Adrenal gland (tissue), 5 donors: ENCODE data around the gene STAP2.

Experiments used
- CTCF ChIP-seq, 6 experiments: fragments of 450-650 bp in 4 of 6; fragments of 200-600 bp in 2 of 6; sonication (generic) in 1 of 6; IDR thresholded peaks; 1 replicate in 5 of 6; 2 replicates in 1 of 6; pipeline versions ENCODE4 v1.5.1 to v1.8.0; 2016 to 2021; ENCODE audit warnings: antibody characterized with exemption in 6 of 6, mild to moderate bottlenecking in 2 of 6, moderate library complexity in 1 of 6
- POLR2A ChIP-seq, 2 donors: fragments of 450-650 bp; IDR thresholded peaks; one replicate each; pipeline ENCODE4 v1.6.1; 2017; ENCODE audit warnings: antibody characterized with exemption in 2 of 2, mild to moderate bottlenecking in 2 of 2, moderate library complexity in 1 of 2
- donor health status: DM: no; HTN: no; CAD: no.

DNA sequence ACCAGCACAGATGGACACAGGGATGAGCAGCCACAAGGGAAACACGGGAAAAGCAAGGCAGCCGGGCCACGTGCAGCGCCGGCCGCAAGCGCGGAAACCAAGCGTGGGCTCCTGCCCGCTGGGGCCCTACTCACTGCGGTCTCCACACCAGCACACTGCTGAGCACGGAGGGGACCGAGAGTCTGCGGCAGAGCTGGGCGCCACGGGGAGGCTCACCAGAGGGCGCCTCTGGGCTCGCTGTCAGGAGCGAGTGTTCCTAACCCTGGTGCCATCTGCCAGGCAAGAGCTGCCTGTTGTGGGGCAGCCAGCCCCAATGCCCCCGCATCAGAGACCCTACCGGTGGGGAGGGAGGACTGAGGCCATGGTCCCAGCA is 31.2 kb upstream of the STAP2 start:
- TF ChIP-seq CTCF (IDR thresholded peaks at IDR 0.05): peak in 5 of 6 experiments; percentile 20 to 51 (median 43)
- TF ChIP-seq POLR2A (IDR thresholded peaks at IDR 0.05): no peak
